GM19043 (cell line): Measurements from ENCODE around the gene NOM1.
"Not testable (repeated sequence)": the region's sequence is repeated elsewhere in the genome, so short reads cannot be mapped to it uniquely, and the experiment has no call there.

Source experiments
- ATAC-seq: cut with Tn5 transposase; IDR thresholded peaks from one replicate; pipeline ENCODE4 v1.9.1; 2021; ENCODE audit warnings: low read depth; ENCODE audit not compliant: unreplicated experiment

Gene NOM1

DNA sequence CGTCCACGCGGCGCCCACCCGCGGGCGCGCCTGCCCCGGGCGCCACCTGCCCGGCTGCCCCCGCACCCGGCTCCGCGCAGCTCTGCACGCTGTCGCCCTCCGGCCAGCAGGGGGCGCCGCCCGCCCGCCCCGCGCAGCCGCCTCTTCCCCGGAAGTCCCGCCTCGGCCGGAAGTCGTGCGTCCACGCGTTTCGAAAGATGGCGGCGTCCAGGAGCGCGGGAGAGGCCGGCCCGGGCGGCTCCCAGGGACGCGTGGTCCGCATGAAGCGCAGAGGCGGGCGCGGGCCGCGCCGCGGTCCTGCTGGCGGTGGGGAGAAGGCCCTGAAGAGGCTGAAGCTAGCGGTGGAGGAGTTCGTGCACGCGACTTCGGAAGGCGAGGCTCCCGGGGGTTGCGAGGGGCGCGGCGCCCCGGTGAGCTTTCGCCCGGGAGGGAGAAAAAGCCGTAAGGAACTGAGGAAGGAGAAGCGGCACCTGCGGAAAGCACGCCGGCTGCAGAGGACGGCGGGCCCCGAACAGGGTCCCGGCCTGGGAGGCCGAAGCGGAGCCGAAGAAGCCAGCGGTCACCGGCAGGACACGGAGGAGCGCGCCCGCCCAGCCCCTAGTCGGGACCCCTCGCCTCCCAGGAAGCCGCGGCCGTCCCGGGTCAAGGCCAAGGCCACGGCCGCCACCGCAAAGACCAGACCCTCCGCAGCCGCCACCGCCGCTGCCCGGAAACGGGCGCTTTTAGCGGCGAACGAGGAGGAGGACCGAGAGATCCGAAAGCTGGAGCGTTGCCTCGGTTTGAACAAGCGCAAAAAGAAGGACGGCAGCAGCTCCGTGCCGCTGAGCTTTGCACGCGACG is at the start of gene NOM1:
Gene NOM1, plus strand, starts transcription at position 172 of the 840 bp plus-strand sequence. Its CDS starts 26 bp downstream, at position 198.
- ATAC-seq = peak; percentile 88

DNA sequence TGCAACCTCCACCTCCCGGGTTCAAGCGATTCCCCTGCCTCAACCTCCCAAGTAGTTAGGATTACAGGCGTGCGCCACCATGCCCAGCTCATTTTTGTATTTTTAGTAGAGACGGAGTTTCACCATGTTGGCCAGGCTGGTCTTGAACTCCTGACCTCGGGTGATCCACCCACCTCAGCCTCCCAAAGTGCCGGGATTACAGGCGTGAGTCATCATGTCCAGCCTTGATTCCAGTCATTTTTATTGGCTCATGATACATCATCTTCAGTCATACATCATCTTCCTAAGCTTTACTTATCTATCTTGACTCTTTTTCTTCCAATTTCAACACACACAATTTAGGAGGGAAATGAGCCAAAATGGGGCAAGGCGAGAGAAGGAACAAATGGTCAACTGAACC is 49.4 kb upstream of the NOM1 start:
- ATAC-seq = not testable (repeated sequence)

GRCh38 chr7:156903232-156903909 is 46.1 kb upstream of the NOM1 start:
- ATAC-seq = no peak

DNA sequence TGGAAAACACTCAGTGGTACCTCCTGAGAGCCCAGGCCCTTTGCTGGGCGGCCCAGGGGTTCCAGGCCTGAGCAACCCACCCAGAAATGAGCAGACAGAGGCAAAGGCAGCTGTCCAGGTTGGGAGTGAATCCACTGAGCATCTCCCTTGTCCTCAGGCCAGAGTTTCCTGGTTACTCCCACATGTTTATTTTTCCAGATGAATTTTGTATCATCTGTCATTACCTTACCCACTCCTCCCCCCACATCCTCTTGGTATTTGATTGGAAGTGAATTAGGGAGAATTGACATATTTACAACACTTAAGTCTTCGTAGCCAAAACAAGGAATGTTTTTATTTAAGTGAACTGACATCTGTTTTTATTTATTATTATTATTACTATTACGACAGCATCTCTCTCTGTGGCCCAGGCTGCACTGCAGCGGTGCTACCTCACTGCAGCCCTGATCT is 43.3 kb upstream of the NOM1 start:
- no peak for ATAC-seq

DNA sequence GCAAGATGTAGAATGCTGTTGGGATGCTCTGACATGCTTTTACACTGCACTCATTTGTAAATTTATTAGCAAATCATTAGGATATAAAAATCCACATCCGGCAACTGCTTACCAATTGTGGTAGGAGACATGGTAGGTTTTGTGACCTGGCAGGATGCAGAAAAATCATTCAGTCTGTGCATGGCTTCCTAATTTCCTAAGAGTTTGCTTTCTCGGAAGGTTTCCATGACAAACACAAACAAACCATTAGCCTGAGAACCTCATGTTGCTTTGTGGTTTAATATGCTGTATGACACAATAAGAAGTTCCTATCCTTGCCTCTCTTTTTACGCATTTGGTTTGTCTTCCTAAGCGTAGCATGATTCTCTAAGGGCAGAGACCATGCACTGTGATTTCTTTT is 41.9 kb upstream of the NOM1 start:
- no peak for ATAC-seq

- ATAC-seq = not testable (repeated sequence)
Observed at GRCh38 chr7:156909574-156910252, 39.8 kb upstream of the NOM1 start.

GRCh38 chr7:156918635-156919034 is 30.9 kb upstream of the NOM1 start:
- peak; percentile 40 for ATAC-seq

- no peak for ATAC-seq
Observed at GRCh38 chr7:156919132-156919713, 30.3 kb upstream of the NOM1 start.

DNA sequence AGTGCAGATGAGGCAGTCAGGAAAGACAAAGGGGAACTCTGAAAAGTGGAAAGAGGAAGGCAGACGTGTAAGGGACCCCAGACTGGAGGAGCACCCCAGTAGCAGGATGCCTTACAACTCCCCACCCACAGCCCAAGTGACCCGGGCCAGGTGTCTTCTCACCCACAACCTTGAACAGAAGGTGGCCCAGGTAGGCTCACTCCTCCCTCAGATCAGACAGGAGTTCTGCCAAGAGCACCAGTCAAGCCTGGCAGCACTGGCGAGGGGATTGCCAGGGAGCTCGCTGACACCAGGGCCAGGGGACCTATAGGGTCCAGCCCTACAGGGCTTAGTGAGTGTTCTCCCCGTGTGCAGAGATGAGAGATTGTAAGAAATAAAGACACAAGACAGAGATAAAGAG is 29.4 kb upstream of the NOM1 start:
- no peak for ATAC-seq

DNA sequence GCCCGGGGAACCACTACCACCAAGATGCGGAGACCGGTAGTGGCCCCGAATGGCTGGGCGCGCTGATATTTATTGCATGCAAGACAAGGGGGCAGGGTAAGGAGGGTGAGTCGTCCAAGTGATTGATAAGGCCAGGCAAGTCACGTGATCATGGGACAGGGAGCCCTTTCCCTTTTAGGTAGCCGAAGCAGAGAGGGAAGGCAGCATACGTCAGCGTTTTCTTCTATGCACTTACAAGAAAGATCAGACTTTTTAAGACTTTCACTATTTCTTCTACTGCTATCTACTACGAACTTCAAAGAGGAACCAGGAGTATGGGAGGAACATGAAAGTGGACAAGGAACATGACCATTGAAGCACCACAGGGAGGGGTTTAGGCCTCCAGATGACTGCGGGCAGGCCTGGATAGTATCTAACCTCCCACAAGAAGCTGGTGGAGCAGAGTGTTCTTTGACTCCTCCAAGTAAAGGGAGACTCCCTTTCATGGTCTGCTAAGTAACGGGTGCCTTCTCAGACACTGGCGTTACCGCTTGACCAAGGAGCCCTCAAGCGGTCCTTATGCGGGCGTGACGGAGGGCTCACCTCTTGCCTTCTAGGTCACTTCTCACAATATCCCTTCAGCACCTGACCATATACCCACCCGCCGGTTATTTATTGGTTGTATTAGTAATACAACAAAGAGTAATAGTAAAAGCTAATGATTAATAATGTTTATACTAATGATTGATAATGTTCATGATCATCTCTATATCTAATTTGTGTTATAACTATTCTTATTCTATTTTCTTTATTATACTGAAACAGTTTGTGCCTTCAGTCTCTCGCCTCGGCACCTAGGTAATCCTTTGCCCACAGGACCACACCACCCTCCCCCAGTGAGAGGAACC is 28.8 kb upstream of the NOM1 start:
- ATAC-seq = not testable (repeated sequence)

- ATAC-seq = not testable (repeated sequence)
Observed at GRCh38 chr7:156922304-156922703, 27.2 kb upstream of the NOM1 start.

GRCh38 chr7:156925821-156926220 is 23.7 kb upstream of the NOM1 start:
- ATAC-seq = not testable (repeated sequence)

DNA sequence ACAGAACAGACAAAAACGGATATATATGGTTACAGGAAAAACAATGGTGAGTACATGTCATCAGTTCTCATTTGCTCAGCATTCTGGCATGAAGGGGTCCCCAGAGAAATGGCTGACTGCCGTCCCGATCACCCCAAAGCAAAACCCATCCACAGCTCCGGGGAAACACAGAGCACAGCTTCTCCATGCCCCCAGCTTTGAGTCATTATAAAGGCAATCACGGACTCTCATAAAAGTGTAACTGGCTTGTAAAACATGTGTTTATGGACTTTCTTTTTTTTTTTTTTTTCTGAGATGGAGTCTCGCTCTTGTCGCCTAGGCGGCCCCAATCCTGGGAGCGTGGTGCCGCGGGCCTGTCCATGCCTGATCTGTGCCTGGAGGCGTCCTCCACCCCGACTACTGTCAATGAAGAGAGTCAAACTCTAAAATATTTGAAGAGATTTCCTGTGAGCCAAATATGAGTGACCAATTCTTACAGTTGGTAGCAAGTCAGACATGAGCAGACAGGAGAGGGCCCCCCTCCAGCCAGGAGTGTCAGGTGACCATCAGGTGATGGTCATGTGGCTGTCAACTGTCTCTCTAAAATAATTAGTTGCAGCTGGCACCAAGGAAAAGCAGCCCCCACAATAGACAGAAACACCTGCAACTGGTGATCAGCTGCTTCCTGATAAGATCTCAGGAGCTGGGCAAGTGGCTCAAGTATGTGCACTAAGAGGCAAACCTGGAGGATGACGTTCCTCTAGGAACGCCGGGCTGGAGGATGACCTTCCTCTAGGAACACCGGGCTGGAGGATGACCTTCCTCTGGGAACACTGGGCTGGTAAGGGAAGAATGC is 21.7 kb upstream of the NOM1 start:
- no peak for ATAC-seq

DNA sequence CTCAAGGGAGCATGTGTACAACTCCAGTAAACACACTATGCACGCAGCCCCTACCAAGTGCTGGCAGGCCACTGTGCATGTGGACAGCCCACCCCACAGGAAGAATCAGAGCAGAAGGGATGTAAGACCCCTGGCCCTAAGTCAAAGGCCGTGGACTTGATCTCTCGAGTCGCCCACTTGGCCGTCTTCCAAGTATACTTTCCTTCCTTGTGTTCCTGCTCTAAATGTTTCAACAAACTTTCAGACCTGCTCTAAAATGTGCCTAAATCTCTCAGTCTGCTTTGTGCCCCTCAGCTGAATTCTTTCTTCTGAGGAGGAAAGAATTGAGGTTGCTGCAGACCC is 21.1 kb upstream of the NOM1 start:
- ATAC-seq = no peak

DNA sequence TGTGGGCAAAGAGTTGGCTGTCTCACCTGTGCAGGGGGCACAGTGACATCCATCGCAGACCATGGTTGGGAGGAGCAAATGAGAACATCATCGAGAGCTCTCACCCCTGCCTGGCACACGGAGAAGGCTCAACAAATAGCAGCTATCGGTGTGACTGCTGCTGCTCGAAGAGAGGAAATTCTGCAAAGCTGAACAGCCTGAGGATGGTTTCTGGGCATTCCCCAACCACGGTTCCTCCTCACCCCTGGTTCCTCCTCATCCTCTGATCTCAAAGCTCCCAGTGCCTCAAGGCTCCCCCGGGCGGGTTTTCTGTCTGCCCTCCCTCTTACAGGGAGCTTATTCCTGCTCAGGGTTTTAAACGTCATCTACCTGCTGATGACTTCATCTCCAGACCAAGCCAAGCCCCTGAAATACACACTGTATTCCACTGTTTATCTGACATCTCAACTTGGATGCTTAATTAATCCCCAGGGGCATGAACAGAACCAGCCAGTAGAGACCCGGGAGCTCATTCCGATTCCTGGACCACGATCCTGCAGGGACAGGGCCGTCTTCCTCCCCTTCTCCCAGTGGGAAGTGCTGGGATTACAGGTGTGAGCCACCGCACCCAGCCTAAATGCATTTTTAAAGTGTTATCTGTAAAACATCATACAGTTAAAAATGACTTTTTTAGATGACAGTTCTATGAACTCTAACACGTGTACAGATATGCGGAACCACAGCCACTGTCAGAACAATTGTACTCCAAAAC is 19.5 kb upstream of the NOM1 start:
- ATAC-seq = no peak

DNA sequence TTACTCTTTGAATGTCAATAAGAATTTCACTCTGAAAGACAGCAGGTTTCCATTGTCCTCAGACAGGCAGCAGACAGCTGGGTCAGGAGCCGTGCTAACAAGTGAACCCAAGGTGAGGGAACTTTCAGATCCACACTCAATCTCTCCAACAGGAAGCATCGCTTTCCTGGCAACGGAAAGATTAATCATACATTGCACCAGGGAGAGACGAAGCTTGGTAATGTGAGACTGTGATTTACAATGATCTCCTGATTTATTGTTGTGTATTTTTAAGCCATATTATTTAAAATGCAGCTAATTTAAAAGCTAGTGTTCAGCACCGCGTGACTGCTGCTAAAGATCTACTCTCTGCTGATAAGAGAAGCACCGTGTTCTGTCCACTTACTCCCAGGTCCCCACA is 17.5 kb upstream of the NOM1 start:
- ATAC-seq = no peak

- no peak for ATAC-seq
Observed at GRCh38 chr7:156935250-156935649, 14.3 kb upstream of the NOM1 start.

- ATAC-seq = not testable (repeated sequence)
Observed at GRCh38 chr7:156936766-156937165, 12.7 kb upstream of the NOM1 start.
